Kidney epithelial cell (primary cell): ENCODE results near the gene DCLRE1B. TPM values are rescaled to one million over a fixed set of nuclear protein-coding genes. Genes with fewer than 3 reads are reported as not detected.

Experiments
- DNase-seq: peaks from one replicate; pipeline ENCODE4 v3.0.0-alpha.2; 2010; ENCODE audit warnings: low read depth
- H3K27me3 ChIP-seq: 2 replicates; pipeline ENCODE4 v1.6.0; 2011; ENCODE audit warnings: low read length; ENCODE audit not compliant: control insufficient read depth, insufficient read depth
- H3K36me3 ChIP-seq: 2 replicates; pipeline ENCODE4 v1.5.1; 2011; ENCODE audit warnings: low read length; ENCODE audit not compliant: control insufficient read depth, insufficient read depth
- H3K4me3 ChIP-seq: 2 replicates; pipeline ENCODE4 v1.5.1; 2011; ENCODE audit warnings: low read depth, mild to moderate bottlenecking, control low read depth, low read length
- CTCF ChIP-seq: IDR thresholded peaks from 2 replicates; pipeline ENCODE4 v1.5.1; 2011; ENCODE audit warnings: mild to moderate bottlenecking, moderate library complexity, low read length, control low read depth, inconsistent platforms; ENCODE audit not compliant: insufficient read depth, poor library complexity, severe bottlenecking
- total RNA-seq: library from RNA; depleted of rRNA; stranded (reverse); fragments of >200 nt; gene quantifications from 2 replicates; pipeline ENCODE4 v1.2.3, GENCODE V29; 2015

DCLRE1B gene
- total RNA-seq, 1 donor from 2014 or later = 7.5 TPM

- no peak for DNase-seq
Measured at GRCh38 chr1:113876176-113876575, 28.9 kb upstream of the DCLRE1B start.

GRCh38 chr1:113879739-113880038 lies 25.4 kb upstream of the DCLRE1B start:
- no peaks in the 10 kb centered on the region for H3K27me3 ChIP-seq
- H3K4me3 ChIP-seq = no peak overlapping the region
- TF ChIP-seq CTCF = no peak
- H3K36me3 ChIP-seq = no peaks in the 10 kb centered on the region
- no peak for DNase-seq

More at GRCh38 chr1:113876176-113876575, 28.9 kb upstream of the DCLRE1B start:
- H3K36me3 ChIP-seq = no peaks in the 10 kb centered on the region
- no peaks in the 10 kb centered on the region for H3K27me3 ChIP-seq
- TF ChIP-seq CTCF = no peak
- H3K4me3 ChIP-seq = no peak overlapping the region

- Histone ChIP-seq H3K27me3 (no peaks in the 10 kb centered on the region), H3K4me3 (no peak overlapping the region), H3K36me3 (no peaks in the 10 kb centered on the region)
- no peak for DNase-seq
- no peak for TF ChIP-seq CTCF
Measured at GRCh38 chr1:113881661-113882060, 23.5 kb upstream of the DCLRE1B start.

GRCh38 chr1:113886417-113887401 lies 18.4 kb upstream of the DCLRE1B start:
- DNase-seq = no peak
- no peaks in the 10 kb centered on the region for H3K36me3 ChIP-seq
- H3K4me3 ChIP-seq = no peak overlapping the region
- H3K27me3 ChIP-seq = no peaks in the 10 kb centered on the region
- TF ChIP-seq CTCF = no peak

- Histone ChIP-seq H3K27me3 (no peaks in the 10 kb centered on the region), H3K4me3 (no peak within 1 kb of the TSS), H3K36me3 (no peaks in the 10 kb centered on the region)
- no peak for DNase-seq
- TF ChIP-seq CTCF = no peak
Measured at GRCh38 chr1:113887402-113888175, 17.5 kb upstream of the DCLRE1B start, which contains the start of gene BCL2L15. Gene BCL2L15, minus strand, starts transcription at chr1:113887581. Its CDS starts 206 bp downstream, at chr1:113887375.
